ENCODE measurements around the gene ZNF668.
"Not testable (repeated sequence)": the region's sequence is repeated elsewhere in the genome, so short reads cannot be mapped to it uniquely, and the experiment has no call there.

The ZNF668 gene

GRCh38 chr16:31100876-31101641, 27.0 kb upstream of the ZNF668 start:
- not testable (repeated sequence) for DNase-seq (ENCODE audit: low read depth in 2 of 2)

- DNase-seq (ENCODE audit: low read depth in 2 of 2): no peak
Measured at GRCh38 chr16:31099860-31100638, 26.0 kb upstream of the ZNF668 start.

- DNase-seq (ENCODE audit: low read depth in 2 of 2): peak; percentile 94 to 95
Measured at GRCh38 chr16:31094424-31095120, 20.5 kb upstream of the ZNF668 start, which contains the start of gene VKORC1. Gene VKORC1, minus strand, starts transcription at chr16:31094797. Its CDS starts 68 bp downstream, at chr16:31094729.

- DNase-seq (ENCODE audit: low read depth in 2 of 2): no peak
Measured at GRCh38 chr16:31094088-31094423, 20.0 kb upstream of the ZNF668 start.

GRCh38 chr16:31093132-31093703, 19.2 kb upstream of the ZNF668 start:
- DNase-seq (ENCODE audit: low read depth in 2 of 2): no peak

GRCh38 chr16:31092330-31092729, 18.3 kb upstream of the ZNF668 start:
- DNase-seq (ENCODE audit: low read depth in 2 of 2): no peak

- DNase-seq (ENCODE audit: low read depth in 2 of 2): no peak
Measured at GRCh38 chr16:31090540-31090939, 16.5 kb upstream of the ZNF668 start.

GRCh38 chr16:31089199-31089598, 15.2 kb upstream of the ZNF668 start:
- no peak for DNase-seq (ENCODE audit: low read depth in 2 of 2)

- no peak for DNase-seq (ENCODE audit: low read depth in 2 of 2)
Measured at GRCh38 chr16:31088459-31089183, 14.6 kb upstream of the ZNF668 start, which contains the start of gene PRSS53. Gene PRSS53, minus strand, starts transcription at chr16:31088943. Its CDS starts 134 bp downstream, at chr16:31088809.

- no peak for DNase-seq (ENCODE audit: low read depth in 2 of 2)
Measured at GRCh38 chr16:31087971-31088370, 13.9 kb upstream of the ZNF668 start.

GRCh38 chr16:31087481-31087880, 13.4 kb upstream of the ZNF668 start:
- DNase-seq (ENCODE audit: low read depth in 2 of 2): no peak

GRCh38 chr16:31086629-31086906, 12.5 kb upstream of the ZNF668 start:
- no peak for DNase-seq (ENCODE audit: low read depth in 2 of 2)

- DNase-seq (ENCODE audit: low read depth in 2 of 2): no peak
Measured at GRCh38 chr16:31085873-31086628, 12.0 kb upstream of the ZNF668 start.

GRCh38 chr16:31085411-31085810, 11.4 kb upstream of the ZNF668 start:
- DNase-seq (ENCODE audit: low read depth in 2 of 2): no peak

GRCh38 chr16:31084584-31085302, 10.7 kb upstream of the ZNF668 start:
- no peak for DNase-seq (ENCODE audit: low read depth in 2 of 2)

- no peak for DNase-seq (ENCODE audit: low read depth in 2 of 2)
Measured at GRCh38 chr16:31083981-31084380, 9.9 kb upstream of the ZNF668 start.

GRCh38 chr16:31083556-31083955, 9.5 kb upstream of the ZNF668 start:
- no peak for DNase-seq (ENCODE audit: low read depth in 2 of 2)

GRCh38 chr16:31083081-31083480, 9.0 kb upstream of the ZNF668 start:
- DNase-seq (ENCODE audit: low read depth in 2 of 2): no peak

GRCh38 chr16:31082368-31083045, 8.5 kb upstream of the ZNF668 start:
- no peak for DNase-seq (ENCODE audit: low read depth in 2 of 2)

Measured in fibroblast of skin of left quadriceps (primary cell).